A549 (cell line): ENCODE results near the gene CTDSPL. TPM values are rescaled to one million over a fixed set of nuclear protein-coding genes. Genes with fewer than 3 reads are reported as not detected.

Source experiments
- ATAC-seq, 2 experiments: fragments of 200-7000 bp in 1 of 2; fragments of >200 bp in 1 of 2; cut with Nextera tagmentation in 1 of 2; cut with Tn5 transposase in 1 of 2; 3 replicates each; pipeline versions ENCODE4 v1.8.0 to v1.9.1; 2018 to 2020; ENCODE audit warnings: mild to moderate bottlenecking in 1 of 2, moderate library complexity in 1 of 2
- CTCF ChIA-PET: fragments of 300-600 bp; sonication (Branson Sonifier 250); formaldehyde crosslinking; extraction: SDS; loops from one replicate; lab custom pipeline; 2021; ENCODE audit warnings: antibody characterized with exemption, inconsistent platforms; lab: Yijun Ruan, JAX
- POLR2A ChIA-PET: fragments of 350-600 bp; formaldehyde crosslinking; extraction: SDS; loops from one replicate; lab custom pipeline; 2021; ENCODE audit warnings: antibody characterized with exemption, inconsistent platforms; lab: Yijun Ruan, JAX
- DNase-seq, 2 experiments: peaks; one replicate each; pipeline versions ENCODE4 v3.0.0 to v3.0.0-alpha.2; 2011 to 2016; ENCODE audit warnings: low read depth in 1 of 2, low spot score in 1 of 2
- FAIRE-seq: peaks from 2 replicates; lab custom pipeline; 2011; peaks lifted over from hg19 to GRCh38; lab: Jason Lieb, UNC
- H3K27ac ChIP-seq, 2 experiments: fragments of >200 bp; sonication (Bioruptor Twin); formaldehyde crosslinking; 3 replicates each; pipeline ENCODE4 v1.5.1; 2016 to 2017
- H3K4me1 ChIP-seq: fragments of >200 bp; sonication (Bioruptor Twin); formaldehyde crosslinking; 3 replicates; pipeline ENCODE4 v1.6.1; 2016
- H3K4me2 ChIP-seq: fragments of >200 bp; sonication (Bioruptor Twin); formaldehyde crosslinking; 3 replicates; pipeline ENCODE4 v1.6.1; 2016
- H3K4me3 ChIP-seq: fragments of >200 bp; sonication (Bioruptor Twin); formaldehyde crosslinking; 3 replicates; pipeline ENCODE4 v1.5.1; 2016
- H3K9me3 ChIP-seq: fragments of >200 bp; sonication (Bioruptor Twin); formaldehyde crosslinking; 3 replicates; pipeline ENCODE4 v1.6.1; 2016
- BCL3 ChIP-seq: fragments of >200 bp; sonication (Bioruptor Twin); formaldehyde crosslinking; IDR thresholded peaks from 3 replicates; pipeline ENCODE4 v1.6.1; 2016
- CHD4 ChIP-seq: fragments of 200-600 bp; sonication (generic); IDR thresholded peaks from 2 replicates; pipeline ENCODE4 v1.6.1; 2016; ENCODE audit warnings: antibody characterized with exemption, mild to moderate bottlenecking, borderline replicate concordance
- CTCF ChIP-seq: fragments of >200 bp; sonication (Bioruptor Twin); formaldehyde crosslinking; IDR thresholded peaks from 3 replicates; pipeline ENCODE4 v1.5.1; 2016
- EHMT2 ChIP-seq: fragments of 200-600 bp; sonication (generic); IDR thresholded peaks from 2 replicates; pipeline ENCODE4 v1.6.1; 2016; ENCODE audit warnings: antibody characterized with exemption, low read depth, mild to moderate bottlenecking, moderate library complexity
- HDAC2 ChIP-seq: fragments of 200-600 bp; sonication (generic); IDR thresholded peaks from 2 replicates; pipeline ENCODE4 v1.6.1; 2016
- HEYL ChIP-seq: fragments of 250-450 bp; sonication (Bioruptor Pico); IDR thresholded peaks from 2 replicates; pipeline ENCODE4 v1.8.0; 2021; ENCODE audit warnings: mild to moderate bottlenecking, moderate library complexity
- HOXB13 ChIP-seq: fragments of 250-450 bp; sonication (Bioruptor Pico); IDR thresholded peaks from 2 replicates; pipeline ENCODE4 v1.5.0; 2020; ENCODE audit warnings: low read depth, mild to moderate bottlenecking, moderate library complexity
- JUN ChIP-seq, 2 experiments: fragments of >200 bp; sonication (Bioruptor Twin); formaldehyde crosslinking; IDR thresholded peaks; 2 replicates in 1 of 2; 3 replicates in 1 of 2; pipeline ENCODE4 v1.6.1; 2016 to 2017
- JUNB ChIP-seq: fragments of >200 bp; sonication (Bioruptor Twin); formaldehyde crosslinking; IDR thresholded peaks from 2 replicates; pipeline ENCODE4 v1.6.1; 2016
- MAFK ChIP-seq: fragments of 450-650 bp; IDR thresholded peaks from 2 replicates; pipeline ENCODE4 v1.6.1; 2014; ENCODE audit not compliant: partially characterized antibody
- MAZ ChIP-seq: fragments of 150-350 bp; IDR thresholded peaks from 2 replicates; pipeline ENCODE4 v1.6.1; 2014; ENCODE audit warnings: antibody characterized with exemption, low read depth, low read length, borderline replicate concordance
- MYC ChIP-seq: IDR thresholded peaks from 2 replicates; pipeline ENCODE4 v1.6.1; 2012; ENCODE audit warnings: mild to moderate bottlenecking, inconsistent platforms, low read length, improper control_type of control experiment, borderline replicate concordance
- NPAS2 ChIP-seq: fragments of 250-450 bp; sonication (Bioruptor Pico); IDR thresholded peaks from 2 replicates; pipeline ENCODE4 v1.8.0; 2022; ENCODE audit warnings: mild to moderate bottlenecking, moderate library complexity, borderline replicate concordance
- PHF8 ChIP-seq: fragments of 200-600 bp; sonication (generic); IDR thresholded peaks from 2 replicates; pipeline ENCODE4 v1.6.1; 2016; ENCODE audit warnings: low read depth, mild to moderate bottlenecking, antibody characterized with exemption, moderate library complexity, borderline replicate concordance
- POLR2AphosphoS2 ChIP-seq: conservative IDR thresholded peaks from 2 replicates; pipeline ENCODE4 v1.6.1; 2012; ENCODE audit warnings: low read length, improper control_type of control experiment, inconsistent platforms
- RAD21 ChIP-seq, 2 experiments: fragments of >200 bp in 1 of 2; sonication (Bioruptor Twin) in 1 of 2; formaldehyde crosslinking in 1 of 2; IDR thresholded peaks in 1 of 2; conservative IDR thresholded peaks in 1 of 2; 2 replicates in 1 of 2; 3 replicates in 1 of 2; pipeline ENCODE4 v1.6.1; 2012 to 2018; ENCODE audit warnings: inconsistent platforms in 1 of 2
- RARB ChIP-seq: fragments of 250-450 bp; sonication (Bioruptor Pico); IDR thresholded peaks from 2 replicates; pipeline ENCODE4 v1.8.0; 2021; ENCODE audit warnings: mild to moderate bottlenecking, moderate library complexity
- RCOR1 ChIP-seq: fragments of 150-350 bp; IDR thresholded peaks from 2 replicates; pipeline ENCODE4 v1.6.1; 2014; ENCODE audit warnings: antibody characterized with exemption, low read length, low read depth
- RFX5 ChIP-seq: fragments of 450-650 bp; IDR thresholded peaks from 2 replicates; pipeline ENCODE4 v1.7.1; 2014; ENCODE audit warnings: antibody characterized with exemption, mild to moderate bottlenecking, moderate library complexity
- SREBF2 ChIP-seq: fragments of 450-650 bp; IDR thresholded peaks from 2 replicates; pipeline ENCODE4 v1.6.1; 2014; ENCODE audit warnings: mild to moderate bottlenecking, moderate library complexity
- TFCP2L1 ChIP-seq: fragments of 250-450 bp; sonication (Bioruptor Pico); IDR thresholded peaks from 2 replicates; pipeline ENCODE4 v1.5.0; 2021; ENCODE audit warnings: mild to moderate bottlenecking
- WGBS: methylation state at CpG from one replicate; pipeline ENCODE4 v1.1.6; 2017; ENCODE audit errors: missing lambda C conversion rate; 5-methylcytosine and 5-hydroxymethylcytosine counted together
- polyA plus RNA-seq, 4 experiments: library from polyadenylated mRNA; depleted of rRNA in 3 of 4; stranded (reverse); fragments of >200 nt; fragmentation: RNase III in 1 of 4; extraction: RNeasy Plus Mini Kit Qiagen cat#74134 plus additional on column Dnase treatment in 1 of 4; gene quantifications; 2 replicates in 3 of 4; 3 replicates in 1 of 4; pipeline ENCODE4 v1.2.3, GENCODE V29; 2011 to 2017
- TF ChIP-seq, protein P1 (sequence below): fragments of 250-450 bp; sonication (Bioruptor Pico); IDR thresholded peaks from 2 replicates; pipeline ENCODE4 v1.5.0; 2020; ENCODE audit warnings: low read depth, mild to moderate bottlenecking, moderate library complexity

Gene CTDSPL
- polyA plus RNA-seq, 2 of the 4 experiments (the other 2 are of a cell fraction) = 9.9 to 35.1 TPM

GRCh38 chr3:37820286-37820685 lies 41.4 kb upstream of the CTDSPL start:
- DNase-seq = no peak
- Histone ChIP-seq H3K27ac (no peak overlapping the region), H3K4me2 (no peak overlapping the region), H3K4me3 (no peak overlapping the region), H3K4me1 (no peaks in the 10 kb centered on the region), H3K9me3 (no peaks in the 10 kb centered on the region)
- FAIRE-seq = no peak
- CTCF ChIA-PET = interaction anchor here (0.9 to 1.6 kb wide), 4 partner anchors 18 to 157 kb away, joined by 3 to 5 read pairs (median 3); no protein-coding TSS in a partner anchor
- ATAC-seq = no peak
- 51% methylated on average over 3 of the region's 3 CpGs for WGBS
- POLR2A ChIA-PET = no interaction called here
- TF ChIP-seq RAD21 (conservative IDR thresholded peaks at IDR 0.05 in 1 of 2, IDR thresholded peaks at IDR 0.05 in 1 of 2) (no peak), MAFK (no peak), HDAC2 (no peak), SREBF2 (no peak), HEYL (CRISPR knock-in tag) (no peak), PHF8 (no peak), HOXB13 (CRISPR knock-in tag) (no peak), MYC (no peak), CHD4 (no peak), JUN (IDR thresholded peaks at IDR 0.05) (no peak), EHMT2 (no peak), RCOR1 (no peak), JUNB (no peak), CTCF (no peak), POLR2AphosphoS2 (no peak), NPAS2 (CRISPR knock-in tag) (no peak), TFCP2L1 (no peak), BCL3 (no peak)
- TF ChIP-seq, protein P1, sequence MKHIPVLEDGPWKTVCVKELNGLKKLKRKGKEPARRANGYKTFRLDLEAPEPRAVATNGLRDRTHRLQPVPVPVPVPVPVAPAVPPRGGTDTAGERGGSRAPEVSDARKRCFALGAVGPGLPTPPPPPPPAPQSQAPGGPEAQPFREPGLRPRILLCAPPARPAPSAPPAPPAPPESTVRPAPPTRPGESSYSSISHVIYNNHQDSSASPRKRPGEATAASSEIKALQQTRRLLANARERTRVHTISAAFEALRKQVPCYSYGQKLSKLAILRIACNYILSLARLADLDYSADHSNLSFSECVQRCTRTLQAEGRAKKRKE (CRISPR knock-in tag) = no peak
- TF ChIP-seq, all 56 proteins: peak for 0

GRCh38 chr3:37823189-37823588 lies 38.5 kb upstream of the CTDSPL start:
- TF ChIP-seq BCL3 (no peak), RFX5 (no peak), JUN (IDR thresholded peaks at IDR 0.05) (no peak), MAZ (no peak), RARB (CRISPR knock-in tag) (no peak), JUNB (no peak)
- Histone ChIP-seq H3K27ac (no peak overlapping the region), H3K9me3 (no peaks in the 10 kb centered on the region), H3K4me1 (no peaks in the 10 kb centered on the region), H3K4me3 (no peak overlapping the region), H3K4me2 (no peak overlapping the region)
- ChIA-PET CTCF (interaction anchor here (1.2 kb wide), 1 partner anchor 8 kb away, joined by 3 read pairs; no protein-coding TSS in a partner anchor), POLR2A (no interaction called here)
- WGBS = 74% methylated on average over 4 of the region's 4 CpGs
- FAIRE-seq = no peak
- DNase-seq = no peak
- ATAC-seq = no peak
